RPMI7951 (cell line): ENCODE data around the gene PTPRG. TPM values are rescaled to one million over a fixed set of nuclear protein-coding genes. Genes with fewer than 3 reads are reported as not detected.
A peak's percentile ranks its signal among the peaks of the same experiment; 100 is the strongest.

Experiments used
- DNase-seq: peaks from one replicate; pipeline ENCODE4 v3.0.0-alpha.2; 2012; ENCODE audit warnings: low read depth
- total RNA-seq: library from RNA; depleted of rRNA; stranded (reverse); fragments of >200 nt; shearing (Covaris generic); gene quantifications from 2 replicates; pipeline ENCODE4 v1.2.3, GENCODE V29; 2014

The PTPRG gene
- total RNA-seq, 1 experiment from 2014 or later, result 43.0 TPM

- no peak for DNase-seq
Observed at GRCh38 chr3:61890586-61890985, 329.2 kb downstream of the PTPRG start.

- DNase-seq, result no peak
Observed at GRCh38 chr3:61892891-61893290, 331.5 kb downstream of the PTPRG start.

- no peak for DNase-seq
Observed at GRCh38 chr3:61893840-61894566, 332.6 kb downstream of the PTPRG start.

- peak; percentile 100 for DNase-seq
Observed at GRCh38 chr3:61894988-61895935, 333.9 kb downstream of the PTPRG start.

- DNase-seq, result no peak
Observed at GRCh38 chr3:61896251-61896650, 334.9 kb downstream of the PTPRG start.

- DNase-seq, result no peak
Observed at GRCh38 chr3:61897848-61898247, 336.5 kb downstream of the PTPRG start.

- DNase-seq, result no peak
Observed at GRCh38 chr3:61899700-61900462, 338.5 kb downstream of the PTPRG start.

GRCh38 chr3:61901496-61901895 is 340.1 kb downstream of the PTPRG start:
- no peak for DNase-seq

- no peak for DNase-seq
Observed at GRCh38 chr3:61901986-61902385, 340.6 kb downstream of the PTPRG start.

- no peak for DNase-seq
Observed at GRCh38 chr3:61903074-61903473, 341.7 kb downstream of the PTPRG start.

GRCh38 chr3:61903931-61904657 is 342.7 kb downstream of the PTPRG start:
- DNase-seq, result peak; percentile 73

GRCh38 chr3:61907210-61907795 is 345.9 kb downstream of the PTPRG start:
- no peak for DNase-seq

- peak; percentile 42 for DNase-seq
Observed at GRCh38 chr3:61908382-61908781, 347.0 kb downstream of the PTPRG start.

- DNase-seq, result no peak
Observed at GRCh38 chr3:61910732-61911131, 349.4 kb downstream of the PTPRG start.

- DNase-seq, result no peak
Observed at GRCh38 chr3:61912158-61912557, 350.8 kb downstream of the PTPRG start.

GRCh38 chr3:61913701-61914100 is 352.3 kb downstream of the PTPRG start:
- no peak for DNase-seq

- DNase-seq, result no peak
Observed at GRCh38 chr3:61914276-61914675, 352.9 kb downstream of the PTPRG start.

- DNase-seq, result no peak
Observed at GRCh38 chr3:61915296-61915695, 353.9 kb downstream of the PTPRG start.

GRCh38 chr3:61919371-61919770 is 358.0 kb downstream of the PTPRG start:
- no peak for DNase-seq

- no peak for DNase-seq
Observed at GRCh38 chr3:61922118-61922517, 360.7 kb downstream of the PTPRG start.
